HG03159 (cell line): ENCODE measurements around the gene CMTM1.

Experiments
- ATAC-seq: cut with Tn5 transposase; IDR thresholded peaks from one replicate; pipeline ENCODE4 v1.9.1; 2021; ENCODE audit warnings: mild to moderate bottlenecking, moderate library complexity; ENCODE audit not compliant: unreplicated experiment

CMTM1 gene

DNA sequence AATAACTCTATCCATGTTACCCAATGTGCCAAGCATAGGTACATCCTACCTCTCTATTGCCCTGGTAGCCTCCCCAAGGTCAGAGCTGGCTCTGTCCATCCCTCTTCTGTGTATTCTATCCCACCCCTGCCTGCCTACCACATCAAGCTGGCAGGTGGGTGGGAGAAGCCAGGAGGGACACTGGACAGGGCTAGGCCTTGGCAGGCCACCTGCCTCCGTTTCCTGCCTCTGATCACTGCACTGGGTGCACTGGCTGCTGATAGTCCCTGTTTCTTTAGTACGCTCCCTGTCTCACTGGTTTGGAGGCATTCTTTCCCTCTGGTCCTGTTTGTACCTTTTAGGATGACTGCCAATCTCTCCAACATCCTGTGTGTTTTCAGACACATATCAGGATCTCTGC is 29.0 kb upstream of the CMTM1 start:
- ATAC-seq, result no peak

- ATAC-seq, result no peak
Measured at GRCh38 chr16:66538910-66539309, 27.3 kb upstream of the CMTM1 start.

- no peak for ATAC-seq
Measured at GRCh38 chr16:66539623-66540469, 26.4 kb upstream of the CMTM1 start.

GRCh38 chr16:66541388-66542355 is 24.6 kb upstream of the CMTM1 start:
- no peak for ATAC-seq

DNA sequence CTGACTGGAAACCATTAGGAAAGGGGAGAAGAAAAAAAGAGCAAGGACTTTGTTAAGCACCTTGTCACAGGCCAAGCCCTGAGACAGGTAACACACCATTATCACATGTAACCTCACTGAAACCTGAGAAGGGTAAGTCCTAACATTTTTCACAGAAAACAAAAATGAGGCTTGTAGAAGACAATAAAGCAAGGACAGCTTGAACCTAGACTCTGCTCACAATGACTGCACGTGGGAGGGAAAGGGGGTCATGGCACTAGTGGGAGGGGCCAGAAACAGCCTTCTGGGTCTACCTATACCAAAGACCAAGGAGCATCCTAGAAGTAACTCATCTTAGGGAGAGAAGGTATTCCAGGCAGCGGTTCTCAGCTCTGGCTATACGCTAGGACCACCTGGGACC is 23.8 kb upstream of the CMTM1 start:
- no peak for ATAC-seq

GRCh38 chr16:66543541-66543940 is 22.7 kb upstream of the CMTM1 start:
- ATAC-seq, result no peak

- ATAC-seq, result no peak
Measured at GRCh38 chr16:66544016-66544757, 22.1 kb upstream of the CMTM1 start.

DNA sequence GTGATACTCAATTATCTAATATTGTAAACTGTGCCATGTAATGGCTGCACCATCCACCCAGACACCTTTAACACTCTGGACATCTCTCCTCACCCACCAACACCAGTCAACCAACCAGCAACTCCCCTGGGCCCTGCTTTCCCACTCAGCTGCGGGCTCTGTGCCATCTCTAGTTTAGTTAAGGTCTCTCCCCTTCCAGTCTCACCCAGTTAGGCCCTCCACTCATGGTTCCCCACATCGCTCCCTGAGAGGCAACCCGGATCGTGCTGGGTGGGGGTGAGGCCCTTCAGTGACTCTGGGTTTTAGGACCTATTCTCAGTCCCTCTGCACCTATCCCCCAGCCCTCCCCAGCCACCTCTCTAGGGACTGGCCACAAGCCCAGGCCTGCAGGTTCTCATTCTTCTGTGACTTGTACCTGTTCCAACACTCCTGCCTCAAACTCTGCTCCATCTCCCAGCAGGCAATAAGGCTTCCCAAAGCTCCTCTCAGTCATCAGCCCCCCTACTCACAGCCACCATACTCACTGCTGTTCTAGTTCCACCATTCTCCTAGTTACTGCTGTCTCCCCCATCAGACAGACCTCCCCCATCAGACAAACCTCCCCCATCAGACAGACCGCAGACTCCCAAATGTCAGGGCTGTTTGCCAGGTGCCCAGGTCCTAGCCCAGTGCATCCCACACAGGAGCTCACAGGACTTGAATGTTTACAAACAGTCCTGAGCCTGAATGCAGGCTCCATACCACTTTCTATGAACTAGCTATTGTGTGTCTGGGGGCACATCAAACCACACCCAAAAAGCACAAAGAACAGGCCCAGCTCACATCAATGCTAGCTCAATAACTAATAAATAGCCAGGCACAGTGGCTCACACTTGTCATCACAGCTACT is 18.9 kb upstream of the CMTM1 start:
- no peak for ATAC-seq

DNA sequence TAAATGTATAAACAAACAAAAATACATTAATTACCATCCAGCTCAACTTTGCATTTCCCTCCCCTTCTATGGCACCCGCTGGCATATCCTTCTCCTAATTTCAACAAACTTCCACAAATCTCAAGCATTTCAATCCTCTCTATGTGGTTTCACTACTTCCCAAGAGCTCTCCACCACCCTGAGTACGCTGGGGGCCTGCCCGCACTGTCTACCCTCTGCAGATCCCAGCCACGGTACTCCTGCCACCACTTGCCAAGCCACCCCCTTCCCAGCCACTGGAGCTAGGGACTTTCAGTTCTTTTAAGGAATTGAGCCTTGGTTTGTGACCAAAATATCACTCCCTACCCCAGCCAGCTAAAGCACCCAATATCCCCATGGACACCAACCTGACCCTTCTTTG is 18.2 kb upstream of the CMTM1 start:
- ATAC-seq, result no peak

- no peak for ATAC-seq
Measured at GRCh38 chr16:66548868-66549267, 17.4 kb upstream of the CMTM1 start.

GRCh38 chr16:66549284-66550131 is 16.7 kb upstream of the CMTM1 start, which contains the start of gene TK2:
Gene TK2 (minus strand): TSS chr16:66550122. CDS start chr16:66550061, 61 bp downstream.
- ATAC-seq, result no peak

DNA sequence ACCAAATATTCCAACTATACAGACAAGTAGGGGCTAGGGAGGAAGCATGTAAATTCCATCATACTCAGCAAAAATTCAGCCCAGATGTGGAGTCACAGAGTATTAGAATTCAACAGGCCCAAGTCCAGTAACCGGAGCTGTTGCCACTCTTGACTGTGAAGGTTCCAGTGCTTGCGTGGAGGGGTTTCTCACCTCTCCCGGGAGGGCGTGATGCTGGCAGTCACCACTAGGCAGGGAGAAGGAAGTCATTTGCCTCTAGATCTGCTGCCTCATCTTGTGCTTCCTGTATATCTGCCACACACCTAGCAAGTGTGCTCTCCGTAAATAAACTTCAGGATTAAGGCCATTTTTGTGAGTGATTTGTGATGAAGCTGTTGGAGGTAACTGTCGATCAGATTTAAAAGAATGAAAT is 14.9 kb upstream of the CMTM1 start:
- no peak for ATAC-seq

GRCh38 chr16:66551788-66552285 is 14.4 kb upstream of the CMTM1 start:
- no peak for ATAC-seq

GRCh38 chr16:66552286-66553177 is 13.7 kb upstream of the CMTM1 start, which contains the start of gene CKLF:
Gene CKLF (plus strand): TSS chr16:66552576. CDS start chr16:66552716, 140 bp downstream.
- ATAC-seq, result peak; percentile 69

GRCh38 chr16:66553223-66553622 is 13.0 kb upstream of the CMTM1 start:
- ATAC-seq, result no peak

DNA sequence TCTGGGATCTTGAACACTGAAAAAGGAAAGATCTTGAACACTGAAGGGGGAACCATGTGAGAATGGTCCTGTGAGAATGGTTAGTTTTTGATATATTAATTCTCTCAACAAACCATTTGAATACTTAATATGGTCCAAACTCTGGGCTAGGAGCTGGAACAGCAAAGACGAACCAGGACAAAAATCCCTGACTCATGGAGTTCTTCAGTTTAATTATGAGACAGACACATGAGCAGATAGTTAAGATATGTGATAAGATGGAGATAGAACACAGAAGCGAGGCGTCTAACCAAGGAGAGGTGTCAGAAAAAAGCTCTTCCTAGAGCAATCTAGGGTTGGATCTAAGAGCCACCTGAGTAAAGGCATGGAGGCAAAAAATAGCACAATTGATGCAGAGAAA is 12.2 kb upstream of the CMTM1 start:
- no peak for ATAC-seq

GRCh38 chr16:66554495-66554894 is 11.7 kb upstream of the CMTM1 start:
- no peak for ATAC-seq

DNA sequence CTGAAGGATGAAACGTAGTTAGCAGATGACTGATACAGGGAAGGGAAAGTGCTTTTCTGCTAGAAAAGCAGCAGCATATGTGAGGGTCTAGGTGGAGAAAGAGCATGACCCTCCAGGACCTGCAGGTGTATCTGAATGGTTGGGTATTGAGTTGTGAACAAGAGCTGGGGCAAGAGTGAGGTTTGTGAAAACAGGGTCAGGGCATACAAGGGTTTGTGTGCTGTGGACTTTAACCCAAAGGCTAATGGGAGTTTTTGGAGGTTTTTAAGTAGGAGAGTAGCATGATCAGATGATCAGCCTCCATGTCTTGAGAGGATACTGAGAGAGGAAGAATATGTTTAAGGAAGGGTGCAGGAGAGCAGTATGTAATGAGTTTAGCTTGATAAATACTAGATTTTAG is 6.1 kb upstream of the CMTM1 start:
- ATAC-seq, result no peak
